ENCODE measurements around the gene A4GALT. TPM values are rescaled to one million over a fixed set of nuclear protein-coding genes. Genes with fewer than 3 reads are reported as not detected.

The A4GALT gene
- total and polyA plus RNA-seq, 2 of the 13 experiments (the other 11 are each of a cell fraction or from before 2014, with no cell fraction given), result 0.09 to 1.1 TPM

GRCh38 chr22:42769574-42770447 lies 49.1 kb upstream of the A4GALT start (continued):
- 0 out of 2 replicates have a peak, but pooled peaks have one; percentile 46 for TF ChIP-seq SAP130 (CRISPR knock-in tag; IDR thresholded peaks at IDR 0.05; ENCODE audit: low read depth)
- 0 out of 2 replicates have a peak, but pooled peaks have one; percentile 46 for TF ChIP-seq ZNF616 (CRISPR knock-in tag; IDR thresholded peaks at IDR 0.05; ENCODE audit: low read depth)
- no peak for TF ChIP-seq ZSCAN9 (CRISPR knock-in tag; IDR thresholded peaks at IDR 0.05; ENCODE audit: borderline replicate concordance)
- TF ChIP-seq ZSCAN30 (CRISPR knock-in tag; IDR thresholded peaks at IDR 0.05), result no peak
- no peak for TF ChIP-seq CREBL2 (CRISPR knock-in tag; IDR thresholded peaks at IDR 0.05; ENCODE audit: borderline replicate concordance)
- no peak for TF ChIP-seq ZBTB1 (CRISPR knock-in tag; IDR thresholded peaks at IDR 0.05; ENCODE audit: borderline replicate concordance)
- TF ChIP-seq BHLHE40 (IDR thresholded peaks at IDR 0.05; ENCODE audit: low read length), result peak; percentile 55; the same call in 1 of the 2 replicates
- no peak for TF ChIP-seq DMTF1 (CRISPR knock-in tag; IDR thresholded peaks at IDR 0.05)
- TF ChIP-seq RBFOX2 (IDR thresholded peaks at IDR 0.05; ENCODE audit: low read depth, low read length), result peak; percentile 49
- TF ChIP-seq FOXA1 (IDR thresholded peaks at IDR 0.05), result no peak
- TF ChIP-seq FOXA1 (CRISPR knock-in tag; IDR thresholded peaks at IDR 0.05), result peak; percentile 48; the same call in 1 of the 2 replicates
- TF ChIP-seq NONO (IDR thresholded peaks at IDR 0.05), result no peak
- TF ChIP-seq NONO (CRISPR knock-in tag; conservative IDR thresholded peaks at IDR 0.05), result 0 out of 2 replicates have a peak, but pooled peaks have one; percentile 27
- peak; percentile 65; the same call in 1 of the 2 replicates for TF ChIP-seq JUNB (CRISPR knock-in tag; IDR thresholded peaks at IDR 0.05; ENCODE audit: borderline replicate concordance)
- TF ChIP-seq TOE1 (CRISPR knock-in tag; IDR thresholded peaks at IDR 0.05), result no peak
- TF ChIP-seq, protein P1, sequence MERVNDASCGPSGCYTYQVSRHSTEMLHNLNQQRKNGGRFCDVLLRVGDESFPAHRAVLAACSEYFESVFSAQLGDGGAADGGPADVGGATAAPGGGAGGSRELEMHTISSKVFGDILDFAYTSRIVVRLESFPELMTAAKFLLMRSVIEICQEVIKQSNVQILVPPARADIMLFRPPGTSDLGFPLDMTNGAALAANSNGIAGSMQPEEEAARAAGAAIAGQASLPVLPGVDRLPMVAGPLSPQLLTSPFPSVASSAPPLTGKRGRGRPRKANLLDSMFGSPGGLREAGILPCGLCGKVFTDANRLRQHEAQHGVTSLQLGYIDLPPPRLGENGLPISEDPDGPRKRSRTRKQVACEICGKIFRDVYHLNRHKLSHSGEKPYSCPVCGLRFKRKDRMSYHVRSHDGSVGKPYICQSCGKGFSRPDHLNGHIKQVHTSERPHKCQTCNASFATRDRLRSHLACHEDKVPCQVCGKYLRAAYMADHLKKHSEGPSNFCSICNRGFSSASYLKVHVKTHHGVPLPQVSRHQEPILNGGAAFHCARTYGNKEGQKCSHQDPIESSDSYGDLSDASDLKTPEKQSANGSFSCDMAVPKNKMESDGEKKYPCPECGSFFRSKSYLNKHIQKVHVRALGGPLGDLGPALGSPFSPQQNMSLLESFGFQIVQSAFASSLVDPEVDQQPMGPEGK (CRISPR knock-in tag; IDR thresholded peaks at IDR 0.05), result peak; percentile 65
- no peak for TF ChIP-seq REPIN1 (CRISPR knock-in tag; IDR thresholded peaks at IDR 0.05; ENCODE audit: borderline replicate concordance, low read depth)
- no peak for TF ChIP-seq ZNF329 (CRISPR knock-in tag; IDR thresholded peaks at IDR 0.05; ENCODE audit: low read depth)
- TF ChIP-seq SRF (IDR thresholded peaks at IDR 0.05; ENCODE audit: low read depth, low read length), result no peak
- no peak for TF ChIP-seq ELF1 (CRISPR knock-in tag; IDR thresholded peaks at IDR 0.05)
- no peak for TF ChIP-seq IRF9 (CRISPR knock-in tag; IDR thresholded peaks at IDR 0.05; ENCODE audit: borderline replicate concordance)
- TF ChIP-seq ZSCAN21 (CRISPR knock-in tag; IDR thresholded peaks at IDR 0.05; ENCODE audit: borderline replicate concordance), result 0 out of 2 replicates have a peak, but pooled peaks have one; percentile 34
- peak; percentile 50; the same call in 1 of the 2 replicates for TF ChIP-seq KDM2A (CRISPR knock-in tag; IDR thresholded peaks at IDR 0.05; ENCODE audit: borderline replicate concordance, low read depth)
- TF ChIP-seq ZNF230 (CRISPR knock-in tag; IDR thresholded peaks at IDR 0.05), result no peak
- peak; percentile 57; the same call in 1 of the 2 replicates for TF ChIP-seq KDM5B (CRISPR knock-in tag; IDR thresholded peaks at IDR 0.05; ENCODE audit: borderline replicate concordance)

All from HepG2 (cell line).